ENCODE results near the gene RGCC.

DNA sequence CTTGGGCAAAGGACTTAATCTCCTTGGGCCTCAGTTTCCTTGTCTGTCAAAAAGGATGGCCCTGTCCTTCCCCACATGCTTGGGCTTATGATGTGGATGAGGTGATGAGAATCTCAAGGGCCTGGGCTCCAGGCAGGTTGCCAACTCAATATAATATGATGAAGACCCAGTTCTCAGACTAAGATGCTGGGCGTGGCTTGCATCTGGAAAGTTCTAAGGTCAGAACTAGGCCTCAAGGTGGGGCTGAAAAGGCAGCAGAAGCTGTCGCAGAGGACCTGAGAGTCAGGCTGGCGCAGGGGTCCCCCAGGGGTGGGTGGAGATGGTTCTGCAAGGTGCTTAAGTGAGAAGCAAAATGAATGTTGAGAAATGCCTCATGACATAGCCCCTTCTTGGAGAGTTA lies 58.8 kb downstream of the RGCC start:
- TF ChIP-seq, protein P1, sequence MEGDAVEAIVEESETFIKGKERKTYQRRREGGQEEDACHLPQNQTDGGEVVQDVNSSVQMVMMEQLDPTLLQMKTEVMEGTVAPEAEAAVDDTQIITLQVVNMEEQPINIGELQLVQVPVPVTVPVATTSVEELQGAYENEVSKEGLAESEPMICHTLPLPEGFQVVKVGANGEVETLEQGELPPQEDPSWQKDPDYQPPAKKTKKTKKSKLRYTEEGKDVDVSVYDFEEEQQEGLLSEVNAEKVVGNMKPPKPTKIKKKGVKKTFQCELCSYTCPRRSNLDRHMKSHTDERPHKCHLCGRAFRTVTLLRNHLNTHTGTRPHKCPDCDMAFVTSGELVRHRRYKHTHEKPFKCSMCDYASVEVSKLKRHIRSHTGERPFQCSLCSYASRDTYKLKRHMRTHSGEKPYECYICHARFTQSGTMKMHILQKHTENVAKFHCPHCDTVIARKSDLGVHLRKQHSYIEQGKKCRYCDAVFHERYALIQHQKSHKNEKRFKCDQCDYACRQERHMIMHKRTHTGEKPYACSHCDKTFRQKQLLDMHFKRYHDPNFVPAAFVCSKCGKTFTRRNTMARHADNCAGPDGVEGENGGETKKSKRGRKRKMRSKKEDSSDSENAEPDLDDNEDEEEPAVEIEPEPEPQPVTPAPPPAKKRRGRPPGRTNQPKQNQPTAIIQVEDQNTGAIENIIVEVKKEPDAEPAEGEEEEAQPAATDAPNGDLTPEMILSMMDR (IDR thresholded peaks at IDR 0.05) = no peak
- TF ChIP-seq POLR2A (IDR thresholded peaks at IDR 0.05) = no peak
